GM10248 (cell line): ENCODE measurements around the gene SH3PXD2B.

Experiments
- CTCF ChIA-PET: fragments of 300-600 bp; sonication (Branson Sonifier 250); formaldehyde crosslinking; extraction: SDS; loops from one replicate; lab custom pipeline; 2021; ENCODE audit warnings: antibody characterized with exemption; lab: Yijun Ruan, JAX
- POLR2A ChIA-PET: fragments of 350-650 bp; sonication (Branson Sonifier 250); formaldehyde crosslinking; extraction: SDS; loops from one replicate; lab custom pipeline; 2020; ENCODE audit warnings: antibody characterized with exemption; lab: Yijun Ruan, JAX
- DNase-seq: peaks from one replicate; pipeline ENCODE4 v3.0.0; 2012; ENCODE audit errors: extremely low spot score
- TF ChIP-seq, protein P1 (sequence below): IDR thresholded peaks from 2 replicates; pipeline ENCODE4 v1.5.1; 2012; ENCODE audit warnings: mild to moderate bottlenecking, low read depth; ENCODE audit errors: extremely low read depth, missing control alignments, control extremely low read depth

SH3PXD2B gene

DNA sequence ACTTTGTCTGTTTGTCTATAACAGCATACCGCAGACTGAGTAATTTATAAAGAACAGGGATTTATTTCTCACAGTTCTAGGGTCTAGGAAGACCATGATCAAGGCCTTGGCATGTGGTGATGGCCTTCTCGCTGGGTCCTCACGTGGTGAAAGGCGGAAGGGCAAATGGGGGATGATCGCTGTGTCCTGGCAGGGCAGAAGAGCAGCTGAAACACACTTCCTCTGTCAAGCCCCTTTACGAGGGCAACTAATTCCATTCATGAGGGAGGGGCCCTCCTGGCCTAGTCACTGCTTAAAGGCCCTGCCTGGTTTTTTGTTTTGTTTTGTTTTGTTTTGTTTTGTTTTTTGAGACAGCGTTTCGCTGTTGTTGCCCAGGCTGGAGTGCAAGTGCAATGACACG lies 128.9 kb downstream of the SH3PXD2B start:
- ChIA-PET CTCF (no interaction called here), POLR2A (no interaction called here)
- DNase-seq: no peak
- TF ChIP-seq, protein P1, sequence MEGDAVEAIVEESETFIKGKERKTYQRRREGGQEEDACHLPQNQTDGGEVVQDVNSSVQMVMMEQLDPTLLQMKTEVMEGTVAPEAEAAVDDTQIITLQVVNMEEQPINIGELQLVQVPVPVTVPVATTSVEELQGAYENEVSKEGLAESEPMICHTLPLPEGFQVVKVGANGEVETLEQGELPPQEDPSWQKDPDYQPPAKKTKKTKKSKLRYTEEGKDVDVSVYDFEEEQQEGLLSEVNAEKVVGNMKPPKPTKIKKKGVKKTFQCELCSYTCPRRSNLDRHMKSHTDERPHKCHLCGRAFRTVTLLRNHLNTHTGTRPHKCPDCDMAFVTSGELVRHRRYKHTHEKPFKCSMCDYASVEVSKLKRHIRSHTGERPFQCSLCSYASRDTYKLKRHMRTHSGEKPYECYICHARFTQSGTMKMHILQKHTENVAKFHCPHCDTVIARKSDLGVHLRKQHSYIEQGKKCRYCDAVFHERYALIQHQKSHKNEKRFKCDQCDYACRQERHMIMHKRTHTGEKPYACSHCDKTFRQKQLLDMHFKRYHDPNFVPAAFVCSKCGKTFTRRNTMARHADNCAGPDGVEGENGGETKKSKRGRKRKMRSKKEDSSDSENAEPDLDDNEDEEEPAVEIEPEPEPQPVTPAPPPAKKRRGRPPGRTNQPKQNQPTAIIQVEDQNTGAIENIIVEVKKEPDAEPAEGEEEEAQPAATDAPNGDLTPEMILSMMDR: no peak

DNA sequence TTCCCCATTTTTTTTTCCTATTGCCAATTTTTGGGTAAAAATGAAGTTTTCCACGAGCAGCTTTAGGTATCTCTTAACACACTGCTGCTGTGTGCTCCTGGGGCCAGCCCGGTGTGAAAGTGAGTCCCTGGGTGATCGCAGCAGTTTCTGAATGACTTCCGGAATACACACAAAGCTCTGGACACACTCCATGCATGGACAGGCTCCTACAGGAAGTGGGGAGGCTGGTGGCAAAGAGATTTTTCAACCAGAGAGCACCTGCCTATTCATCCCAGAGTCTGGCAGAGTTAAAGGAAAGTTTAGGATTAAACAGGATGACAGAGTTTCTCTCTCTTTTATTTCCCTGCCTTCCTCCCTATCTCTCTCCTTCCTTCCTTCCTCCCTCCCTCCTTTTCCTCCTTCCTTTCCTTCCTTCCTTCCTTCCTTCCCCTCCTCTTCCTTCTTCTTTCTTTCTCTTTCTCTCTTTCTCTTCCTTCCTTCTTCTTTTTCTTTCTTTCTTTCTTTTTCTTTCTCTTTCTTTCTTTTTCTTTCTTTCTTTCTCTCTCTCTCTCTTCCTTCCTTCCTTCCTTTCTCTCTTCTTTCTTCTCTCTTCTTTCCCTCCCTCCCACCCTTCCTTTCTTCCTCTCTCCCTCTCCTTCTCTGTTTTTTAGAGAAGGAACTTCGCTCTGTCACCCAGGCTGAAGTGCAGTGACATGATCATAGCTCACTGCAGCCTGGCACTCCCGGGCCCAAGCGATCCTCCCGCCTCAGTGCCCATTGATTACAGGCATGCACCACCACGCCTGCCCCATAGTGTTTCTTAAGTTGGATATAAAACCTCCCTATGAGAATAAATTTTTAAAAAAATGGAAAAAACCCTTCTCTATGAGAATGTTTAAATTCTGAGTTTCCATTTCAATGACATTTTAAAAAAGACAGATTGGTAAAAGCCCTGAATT lies 132.0 kb downstream of the SH3PXD2B start:
- DNase-seq: peak; percentile 45
- CTCF ChIA-PET: interaction anchor here (0.9 to 1.8 kb wide), 2 partner anchors 11 to 16 kb away, joined by 3 read pairs; no protein-coding TSS in a partner anchor
- POLR2A ChIA-PET: no interaction called here
- TF ChIP-seq, protein P1: no peak

DNA sequence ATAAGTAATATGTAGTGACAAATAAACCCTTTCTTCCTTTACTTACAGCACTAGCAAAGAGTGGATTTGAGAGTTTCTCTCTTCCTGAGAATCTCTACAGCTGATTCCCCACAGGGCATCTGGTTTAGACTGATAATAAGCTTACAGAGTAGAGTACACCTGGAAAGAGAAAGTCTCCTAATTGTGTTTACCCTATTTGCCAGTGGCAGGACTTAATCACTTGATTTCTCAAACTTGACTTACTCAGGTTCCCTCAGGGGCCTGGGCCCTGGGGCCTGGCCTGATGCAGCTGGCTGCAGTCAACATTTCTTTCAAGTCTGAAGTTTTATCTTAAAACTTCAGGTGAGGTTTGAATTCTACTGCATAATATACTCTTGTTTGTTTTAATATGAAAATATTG lies 132.7 kb downstream of the SH3PXD2B start:
- TF ChIP-seq, protein P1: no peak
- ChIA-PET POLR2A (no interaction called here), CTCF (interaction anchor here (0.9 to 1.8 kb wide), 2 partner anchors 12 to 17 kb away, joined by 3 read pairs; no protein-coding TSS in a partner anchor)
- no peak for DNase-seq

DNA sequence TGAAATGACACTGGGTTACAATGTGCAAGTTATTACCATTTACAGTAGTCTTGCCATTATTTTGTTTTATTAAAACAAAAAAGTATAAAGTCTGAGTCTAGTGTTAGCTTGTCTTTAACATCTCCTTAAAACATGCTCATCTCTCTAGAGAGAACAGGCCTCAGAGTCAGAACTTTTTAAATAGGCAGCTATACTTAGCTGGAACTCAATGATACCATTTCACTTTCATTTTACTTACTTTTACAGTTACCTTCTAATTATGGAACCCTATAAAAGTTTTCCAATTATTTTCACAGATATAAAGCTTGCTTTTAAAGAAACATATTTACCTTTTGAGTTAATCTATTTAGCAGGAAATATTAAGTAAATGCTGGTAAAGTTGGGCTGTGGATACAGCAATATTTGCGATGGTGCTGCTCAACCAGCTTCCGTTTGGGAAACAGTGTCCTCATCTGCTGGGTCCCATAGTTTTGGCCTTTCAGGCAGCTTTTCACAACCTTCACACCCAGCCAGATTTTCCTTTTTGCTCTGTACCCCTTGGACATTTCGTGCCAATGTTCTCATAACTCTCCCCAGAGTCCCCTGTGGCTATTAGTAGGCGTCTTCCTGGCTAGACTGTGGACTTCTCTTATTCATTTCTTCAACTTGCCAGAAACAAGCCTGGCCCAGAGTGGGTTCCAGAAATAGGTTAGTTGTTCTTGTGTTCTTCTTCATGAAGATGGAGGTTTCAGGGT lies 134.4 kb downstream of the SH3PXD2B start:
- ChIA-PET POLR2A (no interaction called here), CTCF (interaction anchor here (0.8 to 1.6 kb wide), 6 partner anchors 9 to 132 kb away, joined by 3 to 5 read pairs (median 4); partner anchors contain the start of gene STK10)
- no peak for DNase-seq
- TF ChIP-seq, protein P1: no peak

DNA sequence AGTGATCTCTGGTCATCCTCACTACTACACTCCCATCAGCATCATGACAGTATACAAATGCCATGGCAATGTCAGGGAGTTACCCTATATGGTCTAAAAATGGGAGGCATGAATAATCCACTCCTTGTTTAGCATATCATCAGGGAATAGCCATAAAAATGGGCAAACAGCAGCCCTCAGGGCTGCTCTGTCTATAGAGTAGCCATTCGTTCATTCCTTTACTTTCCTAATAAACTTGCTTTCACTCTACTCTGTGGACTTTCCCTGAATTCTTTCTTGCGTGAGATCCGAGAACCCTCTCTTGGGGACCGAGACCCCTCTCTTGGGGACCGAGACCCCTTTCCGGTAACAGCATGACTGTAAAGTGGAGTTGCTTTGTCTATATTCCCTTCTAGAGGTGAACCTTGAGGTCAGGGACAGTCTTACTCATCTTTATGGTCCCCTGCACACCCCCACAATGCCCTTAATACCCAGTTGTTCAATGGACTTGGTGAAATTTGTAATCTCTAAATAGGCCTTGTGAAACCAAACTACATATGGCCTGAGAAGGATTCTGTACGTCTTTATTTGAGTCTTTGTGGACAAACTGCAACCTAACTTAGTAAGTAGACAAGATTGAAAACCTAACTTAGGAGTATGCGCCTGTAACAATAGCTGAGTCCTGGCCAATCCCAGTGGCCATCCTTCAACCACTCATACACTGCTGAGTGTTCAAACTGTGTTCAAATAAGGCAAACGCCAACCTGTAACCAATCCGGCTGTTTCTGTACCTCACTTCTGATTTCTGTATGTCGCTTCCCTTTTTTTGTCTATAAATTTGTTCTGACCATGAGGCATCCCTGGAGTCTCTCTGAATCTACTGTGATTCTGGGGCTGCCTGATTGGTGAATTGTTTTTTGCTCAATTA lies 138.5 kb downstream of the SH3PXD2B start:
- TF ChIP-seq, protein P1: no peak
- ChIA-PET POLR2A (no interaction called here), CTCF (no interaction called here)
- DNase-seq: no peak

DNA sequence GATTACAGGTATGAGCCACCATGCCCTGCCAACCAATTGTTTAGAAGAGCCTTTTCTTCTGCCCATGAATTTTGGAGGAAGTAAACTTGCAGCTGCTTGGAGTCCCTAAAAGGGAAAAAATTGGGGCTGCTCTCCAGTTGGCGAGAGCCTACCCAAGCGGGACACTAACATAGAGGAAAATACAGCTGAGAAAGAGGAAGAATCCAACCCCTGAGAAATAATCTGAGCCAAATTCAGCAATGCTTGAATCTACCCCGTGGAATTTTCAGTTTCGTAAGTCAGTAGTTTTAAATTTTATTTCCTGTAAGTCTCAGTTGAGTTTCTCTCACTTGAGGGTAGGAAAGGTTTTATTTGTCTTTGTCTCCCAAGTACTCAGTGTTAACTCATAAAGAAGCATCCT lies 140.4 kb downstream of the SH3PXD2B start:
- POLR2A ChIA-PET: interaction anchor here (0.6 to 0.7 kb wide), 2 partner anchors 242 to 251 kb away, joined by 4 read pairs; no protein-coding TSS in a partner anchor
- TF ChIP-seq, protein P1: no peak
- CTCF ChIA-PET: no interaction called here
- DNase-seq: no peak
